Progenitor cell of endocrine pancreas (in vitro differentiated cells): Measurements from ENCODE around the gene IL17REL. TPM values are rescaled to one million over a fixed set of nuclear protein-coding genes. Genes with fewer than 3 reads are reported as not detected.

Experiments
- DNase-seq: peaks from one replicate; pipeline ENCODE4 v3.0.0; 2021; ENCODE audit warnings: low spot score; ENCODE audit not compliant: unreplicated experiment
- H3K27ac Mint-ChIP-seq: 2 replicates; pipeline ENCODE4 v1.8.0; 2021; ENCODE audit warnings: mild to moderate bottlenecking, moderate library complexity, mixed read lengths
- H3K27me3 Mint-ChIP-seq: 2 replicates; pipeline ENCODE4 v1.8.0; 2021; ENCODE audit warnings: mixed read lengths
- H3K36me3 Mint-ChIP-seq: 2 replicates; pipeline ENCODE4 v1.8.0; 2022; ENCODE audit warnings: mixed read lengths; ENCODE audit not compliant: insufficient read depth
- H3K4me1 Mint-ChIP-seq: 2 replicates; pipeline ENCODE4 v1.8.0; 2021; ENCODE audit warnings: low read depth, mixed read lengths
- H3K4me3 Mint-ChIP-seq: 2 replicates; pipeline ENCODE4 v1.8.0; 2021; ENCODE audit warnings: low read depth, mild to moderate bottlenecking, moderate library complexity, mixed read lengths
- H3K9me3 Mint-ChIP-seq: 2 replicates; pipeline ENCODE4 v1.8.0; 2021; ENCODE audit warnings: low read depth, mixed read lengths
- CTCF ChIP-seq: fragments of 200-600 bp; sonication (generic); IDR thresholded peaks from one replicate; pipeline ENCODE4 v1.5.0; 2021; ENCODE audit warnings: antibody characterized with exemption, mild to moderate bottlenecking; ENCODE audit not compliant: unreplicated experiment
- total RNA-seq: library from RNA; stranded (reverse); gene quantifications from 2 replicates; pipeline ENCODE4 v1.2.1, GENCODE V29; 2021

IL17REL gene
- total RNA-seq, 1 donor from 2014 or later, result 0.10 TPM

GRCh38 chr22:49950396-49950994, 62.1 kb downstream of the IL17REL start:
- TF ChIP-seq CTCF, result no peak
- Mint-ChIP-seq H3K4me3 (no peak overlapping the region), H3K4me1 (peaks cover 4% of the 10 kb centered on the region), H3K27ac (no peak overlapping the region), H3K27me3 (no peaks in the 10 kb centered on the region), H3K36me3 (no peaks in the 10 kb centered on the region), H3K9me3 (no peaks in the 10 kb centered on the region)
- no peak for DNase-seq

- no peak overlapping the region for H3K4me3 Mint-ChIP-seq
- no peaks in the 10 kb centered on the region for H3K27me3 Mint-ChIP-seq
- peak overlapping the region; percentile 61 for H3K27ac Mint-ChIP-seq
- H3K36me3 Mint-ChIP-seq, result no peaks in the 10 kb centered on the region
- H3K4me1 Mint-ChIP-seq, result peaks cover 4% of the 10 kb centered on the region
- TF ChIP-seq CTCF, result no peak
- no peak for DNase-seq
- H3K9me3 Mint-ChIP-seq, result no peaks in the 10 kb centered on the region
These were observed 62.7 kb downstream of the IL17REL start for GRCh38 chr22:49949914-49950292.

GRCh38 chr22:49948958-49949913, 63.3 kb downstream of the IL17REL start:
- Mint-ChIP-seq H3K27ac (peak overlapping the region; percentile 61), H3K27me3 (no peaks in the 10 kb centered on the region), H3K9me3 (no peaks in the 10 kb centered on the region), H3K4me3 (no peak overlapping the region), H3K4me1 (peaks cover 4% of the 10 kb centered on the region), H3K36me3 (no peaks in the 10 kb centered on the region)
- DNase-seq, result no peak
- no peak for TF ChIP-seq CTCF

- Mint-ChIP-seq H3K27ac (no peak overlapping the region), H3K4me3 (no peak overlapping the region), H3K4me1 (peaks cover 4% of the 10 kb centered on the region), H3K27me3 (no peaks in the 10 kb centered on the region), H3K9me3 (no peaks in the 10 kb centered on the region), H3K36me3 (no peaks in the 10 kb centered on the region)
- no peak for DNase-seq
- TF ChIP-seq CTCF, result no peak
These were observed 64.2 kb downstream of the IL17REL start for GRCh38 chr22:49948116-49948957.

- Mint-ChIP-seq H3K9me3 (no peaks in the 10 kb centered on the region), H3K36me3 (no peaks in the 10 kb centered on the region), H3K4me3 (no peak overlapping the region), H3K4me1 (peaks cover 2% of the 10 kb centered on the region), H3K27ac (no peak overlapping the region), H3K27me3 (no peaks in the 10 kb centered on the region)
- no peak for DNase-seq
- no peak for TF ChIP-seq CTCF
These were observed 65.3 kb downstream of the IL17REL start for GRCh38 chr22:49947296-49947622.
